ENCODE results near the gene GAL3ST3.

DNA sequence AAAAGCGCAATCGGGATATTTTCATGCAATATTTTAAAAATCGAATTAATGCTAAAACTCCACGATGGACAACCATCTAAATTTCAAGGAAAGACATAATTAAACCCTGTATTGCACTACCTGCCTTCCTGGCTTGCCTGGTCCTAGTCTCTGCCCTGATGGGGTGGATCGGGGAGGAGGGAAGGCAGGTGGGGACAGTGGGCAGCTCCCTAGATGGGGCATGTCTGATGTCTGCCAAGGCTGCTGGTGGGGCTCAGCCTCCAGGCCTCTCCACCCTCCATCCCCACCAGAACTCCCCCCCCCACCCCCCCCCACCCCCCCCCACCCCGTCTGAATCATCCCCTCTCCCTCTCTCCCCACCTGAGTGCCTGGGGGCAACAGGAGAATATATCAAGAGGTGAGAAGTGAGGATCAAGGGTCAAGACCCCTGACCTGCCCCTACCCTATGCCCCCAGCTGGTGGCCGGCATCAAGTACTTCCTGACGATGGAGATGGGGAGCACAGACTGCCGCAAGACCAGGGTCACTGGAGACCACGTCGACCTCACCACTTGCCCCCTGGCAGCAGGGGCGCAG is 36.5 kb downstream of the GAL3ST3 start:
- TF ChIP-seq, protein P1, sequence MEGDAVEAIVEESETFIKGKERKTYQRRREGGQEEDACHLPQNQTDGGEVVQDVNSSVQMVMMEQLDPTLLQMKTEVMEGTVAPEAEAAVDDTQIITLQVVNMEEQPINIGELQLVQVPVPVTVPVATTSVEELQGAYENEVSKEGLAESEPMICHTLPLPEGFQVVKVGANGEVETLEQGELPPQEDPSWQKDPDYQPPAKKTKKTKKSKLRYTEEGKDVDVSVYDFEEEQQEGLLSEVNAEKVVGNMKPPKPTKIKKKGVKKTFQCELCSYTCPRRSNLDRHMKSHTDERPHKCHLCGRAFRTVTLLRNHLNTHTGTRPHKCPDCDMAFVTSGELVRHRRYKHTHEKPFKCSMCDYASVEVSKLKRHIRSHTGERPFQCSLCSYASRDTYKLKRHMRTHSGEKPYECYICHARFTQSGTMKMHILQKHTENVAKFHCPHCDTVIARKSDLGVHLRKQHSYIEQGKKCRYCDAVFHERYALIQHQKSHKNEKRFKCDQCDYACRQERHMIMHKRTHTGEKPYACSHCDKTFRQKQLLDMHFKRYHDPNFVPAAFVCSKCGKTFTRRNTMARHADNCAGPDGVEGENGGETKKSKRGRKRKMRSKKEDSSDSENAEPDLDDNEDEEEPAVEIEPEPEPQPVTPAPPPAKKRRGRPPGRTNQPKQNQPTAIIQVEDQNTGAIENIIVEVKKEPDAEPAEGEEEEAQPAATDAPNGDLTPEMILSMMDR (IDR thresholded peaks at IDR 0.05; ENCODE audit: low read depth, low read length, poor library complexity, severe bottlenecking): no peak
- no peak for TF ChIP-seq EZH2phosphoT487 (IDR thresholded peaks at IDR 0.05; ENCODE audit: borderline replicate concordance, low read length)
